Skin epidermis (tissue), 12 donors: ENCODE results near the gene SREBF1.
A peak's percentile ranks its signal among the peaks of the same experiment; 100 is the strongest.

ENCODE experiments used
- H3K27ac ChIP-seq, 21 experiments: fragments of 200-600 bp; sonication (generic) in 11 of 21; one replicate each; pipeline ENCODE4 v1.5.0; 2020; ENCODE audit warnings: mild to moderate bottlenecking in 3 of 21, inconsistent platforms in 2 of 21, moderate library complexity in 2 of 21
- H3K4me3 ChIP-seq, 7 experiments: fragments of 200-600 bp; sonication (generic) in 2 of 7; one replicate each; pipeline ENCODE4 v1.5.0; 2020; ENCODE audit warnings: inconsistent platforms in 2 of 7, mild to moderate bottlenecking in 2 of 7, moderate library complexity in 1 of 7

Gene SREBF1

DNA sequence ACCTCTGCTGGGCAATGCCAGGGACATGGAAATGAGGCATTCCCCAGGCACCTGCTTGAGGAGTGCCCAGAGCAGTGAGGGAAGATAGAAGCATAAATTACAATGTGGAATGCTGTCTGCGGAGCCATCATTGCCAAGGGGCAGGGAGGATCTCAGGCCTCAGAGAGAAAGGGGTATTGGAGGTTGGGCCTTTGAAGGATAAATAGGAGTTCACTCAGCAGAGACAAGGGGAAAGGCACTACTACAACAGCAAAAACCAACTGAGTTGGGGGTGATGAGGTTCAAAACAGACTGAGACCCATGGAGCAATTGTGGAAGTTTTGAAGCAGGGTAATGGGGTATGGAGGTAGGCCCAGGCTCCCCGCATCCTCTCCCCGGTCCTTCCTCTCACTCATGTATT is 32.8 kb downstream of the SREBF1 start:
- Histone ChIP-seq H3K27ac (no peak overlapping the region), H3K4me3 (no peak overlapping the region)

DNA sequence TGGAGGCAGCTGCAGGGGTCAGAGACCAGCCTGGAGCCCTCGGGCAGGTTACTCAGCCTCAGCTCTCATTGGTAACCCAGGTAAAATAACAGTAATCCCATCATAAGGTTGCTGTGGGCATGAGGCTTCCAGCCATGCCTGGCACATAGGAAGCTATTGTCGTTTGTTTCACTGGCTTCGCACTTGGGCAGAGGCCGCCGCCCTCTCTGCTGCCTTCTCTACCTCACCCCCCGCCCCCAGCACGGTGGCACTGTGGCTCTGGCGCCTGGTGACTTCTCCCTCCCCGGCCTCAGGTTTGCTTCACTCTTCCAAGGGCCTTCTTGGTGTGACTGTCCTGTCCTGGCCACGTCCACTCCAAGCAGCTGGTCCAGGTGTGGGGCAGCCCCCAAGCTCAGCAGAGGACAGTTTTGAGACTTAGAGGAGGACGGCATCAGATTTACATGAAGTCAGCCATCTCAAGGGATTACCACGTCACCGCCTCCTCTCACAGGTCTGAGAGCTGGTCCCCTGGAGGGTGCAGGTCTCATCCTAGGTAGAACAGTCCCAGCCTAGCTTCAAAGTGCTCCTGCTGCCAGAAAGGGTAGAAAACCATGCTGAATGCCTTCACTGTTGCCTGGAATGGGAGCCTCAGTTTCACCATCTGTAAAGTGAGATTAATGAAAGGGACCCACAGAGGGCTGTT is 34.8 kb downstream of the SREBF1 start:
- no peak overlapping the region for H3K4me3 ChIP-seq
- peak overlapping the region in 1 of 21 experiments; percentile 27 for H3K27ac ChIP-seq

DNA sequence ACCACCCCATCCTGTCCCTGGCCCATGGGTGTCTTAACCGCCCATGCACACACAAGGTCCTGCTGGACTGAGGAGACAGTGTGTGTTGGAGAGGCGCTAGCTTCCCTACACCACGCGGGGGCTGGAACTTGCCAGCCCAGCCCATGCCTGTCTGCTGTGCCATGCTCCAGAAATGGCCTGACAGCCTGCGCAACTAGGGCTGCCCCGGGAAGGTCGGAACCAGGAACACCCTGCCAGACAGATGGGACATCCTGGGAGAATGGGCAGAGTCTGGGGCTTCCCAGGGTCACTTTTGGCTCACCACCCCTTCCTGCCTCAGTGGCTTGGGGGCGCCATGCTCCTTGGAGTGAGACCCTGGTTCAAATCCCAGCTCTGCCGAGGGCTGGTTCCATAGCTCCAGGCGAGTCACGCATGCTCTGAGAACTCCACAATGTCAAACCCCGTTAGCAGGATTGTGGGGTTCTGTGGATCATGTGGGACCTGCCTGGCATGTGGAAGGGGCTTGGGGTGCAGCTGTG is 36.2 kb downstream of the SREBF1 start:
- H3K4me3 ChIP-seq, result no peak overlapping the region
- no peak overlapping the region for H3K27ac ChIP-seq

DNA sequence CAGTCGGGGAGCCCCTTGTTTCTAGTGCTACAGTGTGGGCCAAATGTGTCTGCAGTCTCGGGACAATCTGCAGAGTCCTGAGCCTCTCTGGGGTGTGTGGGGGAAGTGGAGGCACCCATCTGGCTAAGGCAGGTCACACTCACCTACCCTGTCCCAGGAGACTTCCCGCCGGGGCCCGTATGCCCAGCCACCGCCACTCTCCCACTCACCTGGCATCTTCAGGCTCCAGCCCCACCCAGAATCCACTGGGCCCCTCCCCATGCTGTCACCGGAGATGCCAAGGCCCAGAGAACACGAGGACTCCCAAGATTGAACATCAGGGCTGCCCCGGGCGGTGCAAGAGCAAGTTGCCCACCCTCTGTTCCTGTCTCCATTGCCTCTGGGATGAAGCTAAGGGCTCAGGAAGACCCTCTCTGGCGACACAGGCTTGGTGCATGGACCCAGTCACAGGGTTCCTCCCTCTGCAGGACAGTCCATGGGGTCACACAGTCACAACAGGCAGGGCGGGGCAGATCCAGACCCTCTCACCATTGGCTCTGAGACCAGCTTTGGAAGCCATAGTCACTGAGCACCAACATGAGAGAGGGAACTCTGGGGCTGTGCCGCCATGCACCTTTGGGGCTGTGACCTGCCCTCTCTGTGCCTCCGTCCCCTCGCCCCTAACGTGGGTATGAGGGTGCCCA is 38.1 kb downstream of the SREBF1 start:
- no peak overlapping the region for H3K4me3 ChIP-seq
- H3K27ac ChIP-seq, result no peak overlapping the region

DNA sequence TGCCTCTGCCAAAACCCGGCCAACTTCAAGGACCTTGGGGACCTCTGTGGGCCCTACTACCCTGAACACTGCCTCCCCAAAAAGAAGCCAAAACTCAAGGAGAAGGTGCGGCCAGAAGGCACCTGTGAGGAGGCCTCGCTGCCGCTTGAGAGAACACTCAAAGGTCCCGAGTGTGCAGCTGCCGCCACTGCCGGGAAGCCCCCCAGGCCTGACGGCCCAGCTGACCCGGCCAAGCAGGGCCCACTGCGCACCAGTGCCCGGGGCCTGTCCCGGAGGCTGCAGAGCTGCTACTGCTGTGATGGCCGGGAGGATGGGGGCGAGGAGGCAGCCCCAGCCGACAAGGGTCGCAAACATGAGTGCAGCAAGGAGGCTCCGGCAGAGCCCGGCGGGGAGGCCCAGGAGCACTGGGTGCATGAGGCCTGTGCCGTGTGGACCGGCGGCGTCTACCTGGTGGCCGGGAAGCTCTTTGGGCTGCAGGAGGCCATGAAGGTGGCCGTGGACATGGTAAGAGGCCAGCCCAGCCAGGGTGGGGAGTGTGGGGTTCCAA is 38.7 kb downstream of the SREBF1 start:
- Histone ChIP-seq H3K27ac (no peak overlapping the region), H3K4me3 (no peak overlapping the region)

DNA sequence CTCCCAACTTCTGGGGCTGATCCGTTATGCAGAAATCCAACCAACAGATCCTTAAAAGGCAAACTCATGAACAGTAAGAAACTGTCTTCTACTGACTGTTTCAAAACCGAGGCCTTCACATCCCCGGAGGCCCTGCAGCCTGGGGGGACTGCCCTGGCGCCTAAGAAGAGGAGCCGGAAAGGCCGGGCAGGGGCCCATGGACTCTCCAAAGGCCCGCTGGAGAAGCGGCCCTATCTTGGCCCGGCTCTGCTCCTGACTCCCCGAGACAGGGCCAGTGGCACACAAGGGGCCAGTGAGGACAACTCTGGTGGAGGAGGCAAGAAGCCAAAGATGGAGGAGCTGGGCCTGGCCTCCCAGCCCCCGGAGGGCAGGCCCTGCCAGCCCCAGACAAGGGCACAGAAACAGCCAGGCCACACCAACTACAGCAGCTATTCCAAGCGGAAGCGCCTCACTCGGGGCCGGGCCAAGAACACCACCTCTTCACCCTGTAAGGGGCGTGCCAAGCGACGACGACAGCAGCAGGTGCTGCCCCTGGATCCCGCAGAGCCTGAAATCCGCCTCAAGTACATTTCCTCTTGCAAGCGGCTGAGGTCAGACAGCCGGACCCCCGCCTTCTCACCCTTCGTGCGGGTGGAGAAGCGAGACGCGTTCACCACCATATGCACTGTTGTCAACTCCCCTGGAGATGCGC is 39.5 kb downstream of the SREBF1 start:
- Histone ChIP-seq H3K27ac (no peak overlapping the region), H3K4me3 (no peak overlapping the region)

DNA sequence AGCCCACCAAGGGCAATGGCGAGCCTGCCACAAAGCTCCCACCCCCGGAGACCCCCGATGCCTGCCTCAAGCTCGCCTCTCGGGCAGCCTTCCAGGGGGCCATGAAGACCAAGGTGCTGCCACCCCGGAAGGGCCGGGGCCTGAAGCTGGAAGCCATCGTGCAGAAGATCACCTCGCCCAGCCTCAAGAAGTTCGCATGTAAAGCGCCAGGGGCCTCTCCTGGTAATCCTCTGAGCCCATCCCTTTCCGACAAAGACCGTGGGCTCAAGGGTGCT is 40.1 kb downstream of the SREBF1 start:
- H3K4me3 ChIP-seq, result no peak overlapping the region
- no peak overlapping the region for H3K27ac ChIP-seq

DNA sequence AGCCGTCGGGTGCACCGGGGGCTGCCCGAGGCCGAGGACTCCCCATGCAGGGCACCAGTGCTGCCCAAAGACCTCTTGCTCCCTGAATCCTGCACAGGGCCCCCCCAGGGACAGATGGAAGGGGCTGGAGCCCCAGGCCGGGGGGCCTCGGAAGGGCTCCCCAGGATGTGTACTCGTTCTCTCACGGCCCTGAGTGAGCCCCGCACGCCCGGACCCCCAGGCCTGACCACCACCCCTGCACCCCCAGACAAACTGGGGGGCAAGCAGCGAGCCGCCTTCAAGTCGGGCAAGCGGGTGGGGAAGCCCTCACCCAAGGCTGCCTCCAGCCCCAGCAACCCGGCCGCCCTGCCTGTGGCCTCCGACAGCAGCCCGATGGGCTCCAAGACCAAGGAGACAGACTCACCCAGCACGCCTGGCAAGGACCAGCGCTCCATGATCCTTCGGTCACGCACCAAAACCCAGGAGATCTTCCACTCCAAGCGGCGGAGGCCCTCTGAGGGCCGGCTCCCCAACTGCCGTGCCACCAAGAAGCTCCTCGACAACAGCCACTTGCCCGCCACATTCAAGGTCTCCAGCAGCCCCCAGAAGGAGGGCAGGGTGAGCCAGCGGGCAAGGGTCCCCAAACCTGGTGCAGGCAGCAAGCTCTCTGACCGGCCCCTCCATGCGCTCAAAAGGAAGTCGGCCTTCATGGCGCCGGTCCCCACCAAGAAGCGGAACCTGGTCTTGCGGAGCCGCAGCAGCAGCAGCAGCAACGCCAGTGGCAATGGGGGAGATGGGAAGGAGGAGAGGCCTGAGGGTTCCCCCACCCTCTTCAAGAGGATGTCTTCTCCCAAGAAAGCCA is 40.6 kb downstream of the SREBF1 start:
- Histone ChIP-seq H3K27ac (no peak overlapping the region), H3K4me3 (no peak overlapping the region)

DNA sequence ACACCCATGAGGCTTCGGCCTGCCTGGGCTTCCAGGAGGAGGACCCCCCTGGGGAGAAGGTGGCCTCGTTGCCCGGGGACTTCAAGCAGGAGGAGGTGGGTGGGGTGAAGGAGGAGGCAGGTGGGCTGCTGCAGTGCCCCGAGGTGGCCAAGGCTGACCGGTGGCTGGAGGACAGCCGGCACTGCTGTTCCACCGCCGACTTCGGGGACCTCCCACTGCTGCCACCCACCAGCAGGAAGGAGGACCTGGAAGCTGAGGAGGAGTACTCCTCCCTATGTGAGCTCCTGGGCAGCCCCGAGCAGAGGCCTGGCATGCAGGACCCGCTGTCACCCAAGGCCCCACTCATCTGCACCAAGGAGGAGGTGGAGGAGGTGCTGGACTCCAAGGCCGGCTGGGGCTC is 41.5 kb downstream of the SREBF1 start:
- Histone ChIP-seq H3K4me3 (no peak overlapping the region), H3K27ac (no peak overlapping the region)

DNA sequence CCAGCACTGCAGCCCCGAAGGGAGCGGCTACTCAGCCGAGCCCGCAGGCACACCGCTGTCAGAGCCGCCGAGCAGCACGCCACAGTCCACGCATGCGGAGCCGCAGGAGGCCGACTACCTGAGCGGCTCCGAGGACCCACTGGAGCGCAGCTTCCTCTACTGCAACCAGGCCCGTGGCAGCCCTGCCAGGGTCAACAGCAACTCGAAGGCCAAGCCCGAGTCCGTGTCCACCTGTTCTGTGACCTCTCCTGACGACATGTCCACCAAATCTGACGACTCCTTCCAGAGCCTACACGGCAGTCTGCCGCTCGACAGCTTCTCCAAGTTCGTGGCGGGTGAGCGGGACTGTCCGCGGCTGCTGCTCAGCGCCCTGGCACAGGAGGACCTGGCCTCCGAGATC is 42.4 kb downstream of the SREBF1 start:
- Histone ChIP-seq H3K4me3 (no peak overlapping the region), H3K27ac (no peak overlapping the region)

DNA sequence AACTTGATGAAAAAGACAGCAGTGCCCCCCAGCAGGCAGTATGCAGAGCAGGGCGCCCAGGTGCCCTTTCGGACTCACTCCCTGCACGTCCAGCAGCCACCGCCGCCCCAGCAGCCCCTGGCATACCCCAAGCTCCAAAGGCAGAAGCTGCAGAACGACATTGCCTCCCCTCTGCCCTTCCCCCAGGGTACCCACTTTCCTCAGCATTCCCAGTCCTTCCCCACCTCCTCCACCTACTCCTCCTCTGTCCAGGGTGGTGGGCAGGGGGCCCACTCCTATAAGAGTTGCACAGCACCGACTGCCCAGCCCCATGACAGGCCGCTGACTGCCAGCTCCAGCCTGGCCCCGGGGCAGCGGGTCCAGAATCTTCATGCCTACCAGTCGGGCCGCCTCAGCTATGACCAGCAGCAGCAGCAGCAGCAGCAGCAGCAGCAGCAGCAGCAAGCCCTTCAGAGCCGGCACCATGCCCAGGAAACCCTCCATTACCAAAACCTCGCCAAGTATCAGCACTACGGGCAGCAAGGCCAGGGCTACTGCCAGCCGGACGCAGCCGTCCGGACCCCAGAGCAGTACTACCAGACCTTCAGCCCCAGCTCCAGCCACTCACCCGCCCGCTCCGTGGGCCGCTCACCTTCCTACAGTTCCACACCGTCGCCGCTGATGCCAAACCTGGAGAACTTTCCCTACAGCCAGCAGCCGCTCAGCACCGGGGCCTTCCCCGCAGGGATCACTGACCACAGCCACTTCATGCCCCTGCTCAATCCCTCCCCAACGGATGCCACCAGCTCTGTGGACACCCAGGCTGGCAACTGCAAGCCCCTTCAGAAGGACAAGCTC is 43.2 kb downstream of the SREBF1 start:
- Histone ChIP-seq H3K4me3 (no peak overlapping the region), H3K27ac (peak overlapping the region in 3 of 21 experiments; percentile 10 to 48 (median 30))

DNA sequence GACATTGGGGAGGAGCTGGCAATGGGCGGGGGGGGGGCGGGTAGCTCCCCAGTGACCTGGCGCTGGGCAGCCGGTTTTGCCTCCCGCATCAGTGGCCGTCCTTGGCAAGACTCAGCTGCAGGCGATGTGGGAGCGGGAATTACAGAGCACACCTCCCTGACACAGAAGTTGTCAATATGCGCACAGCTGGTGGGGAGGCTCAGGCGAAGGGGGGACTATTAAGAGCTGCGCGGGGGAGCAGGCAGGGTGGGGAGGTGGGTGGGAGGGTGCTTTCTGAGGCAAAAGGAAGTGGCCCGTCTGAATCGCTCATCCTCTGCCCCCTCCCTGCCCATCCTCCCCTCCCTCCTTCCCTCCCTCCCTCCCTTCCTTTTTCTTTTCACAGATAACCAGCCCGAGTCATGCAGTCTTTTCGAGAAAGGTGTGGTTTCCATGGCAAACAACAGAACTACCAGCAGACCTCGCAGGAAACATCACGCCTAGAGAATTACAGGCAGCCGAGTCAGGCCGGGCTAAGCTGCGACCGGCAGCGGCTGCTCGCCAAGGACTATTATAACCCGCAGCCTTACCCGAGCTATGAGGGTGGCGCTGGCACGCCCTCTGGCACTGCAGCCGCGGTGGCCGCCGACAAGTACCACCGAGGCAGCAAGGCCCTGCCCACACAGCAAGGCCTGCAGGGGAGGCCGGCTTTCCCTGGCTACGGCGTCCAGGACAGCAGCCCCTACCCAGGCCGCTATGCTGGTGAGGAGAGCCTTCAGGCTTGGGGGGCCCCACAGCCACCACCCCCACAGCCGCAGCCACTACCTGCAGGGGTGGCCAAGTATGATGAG is 44.0 kb downstream of the SREBF1 start:
- Histone ChIP-seq H3K4me3 (no peak overlapping the region), H3K27ac (peak overlapping the region in 7 of 21 experiments; percentile 8 to 55 (median 19))

DNA sequence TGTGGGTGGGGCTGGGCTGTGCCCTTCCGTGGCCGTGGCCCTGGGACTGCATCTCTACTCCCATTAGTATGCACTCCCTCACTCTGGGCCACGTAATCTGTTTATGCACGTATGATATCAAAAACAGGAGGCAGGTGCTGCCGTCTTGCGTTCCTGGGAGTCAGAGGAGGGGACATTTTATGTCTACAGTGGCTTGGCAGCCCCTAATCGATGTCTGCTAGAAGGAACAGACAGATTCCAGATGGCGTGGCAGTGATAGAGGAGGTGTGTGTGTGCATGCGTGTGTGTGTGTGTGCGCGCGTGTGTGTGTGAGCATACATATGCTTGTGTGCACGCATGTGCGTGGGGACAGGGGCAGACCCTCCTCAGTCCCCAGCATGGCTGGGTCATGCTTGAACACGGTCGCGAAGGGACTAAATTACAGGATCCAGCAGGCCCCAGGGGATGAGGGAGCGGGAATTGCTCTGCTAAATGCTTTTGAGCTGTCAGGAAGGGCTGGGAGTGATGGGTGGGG is 44.7 kb downstream of the SREBF1 start:
- H3K27ac ChIP-seq, result peak overlapping the region in 3 of 21 experiments; percentile 19 to 55 (median 30)
- H3K4me3 ChIP-seq, result no peak overlapping the region

DNA sequence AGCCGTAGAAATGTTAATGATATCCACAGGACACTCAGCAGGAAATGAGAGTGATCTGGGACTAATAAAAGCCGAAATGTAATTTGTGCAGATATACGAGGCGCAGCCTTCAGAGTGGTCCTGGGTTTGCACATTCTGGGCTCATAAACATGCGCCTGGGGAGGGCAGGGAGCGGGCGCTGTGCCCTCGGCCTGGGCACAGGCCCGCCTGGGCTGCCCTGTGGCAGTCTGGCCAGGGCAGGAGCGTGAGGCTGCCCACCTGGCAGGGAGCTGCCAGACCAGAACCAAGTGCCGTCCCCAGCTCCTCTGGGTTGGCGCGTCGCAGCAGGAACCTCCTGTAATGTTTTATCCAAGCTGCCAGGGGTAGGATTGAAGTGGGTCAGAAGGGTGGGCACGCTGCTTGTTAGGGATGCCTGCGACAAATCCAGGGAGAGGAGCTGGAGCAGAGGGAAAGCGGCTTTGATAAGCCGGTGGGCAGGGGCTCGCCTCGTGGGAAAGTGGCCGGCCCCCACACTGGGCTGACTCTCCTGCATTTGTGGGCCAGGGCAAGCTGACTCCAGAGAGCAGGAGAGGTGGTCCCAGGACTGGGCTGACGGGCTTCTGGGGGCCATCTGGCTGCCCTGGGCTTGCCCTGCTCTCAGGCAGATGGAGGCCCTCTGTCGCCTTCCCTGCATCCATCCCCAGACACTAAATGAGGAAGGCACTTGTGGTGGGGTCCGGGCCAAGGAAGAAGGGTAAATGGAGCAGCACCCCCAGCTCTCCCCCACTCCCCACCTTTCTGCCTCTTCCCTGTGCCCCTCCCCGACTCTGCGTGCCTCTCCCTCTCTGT is 45.9 kb downstream of the SREBF1 start:
- Histone ChIP-seq H3K27ac (no peak overlapping the region), H3K4me3 (no peak overlapping the region)

DNA sequence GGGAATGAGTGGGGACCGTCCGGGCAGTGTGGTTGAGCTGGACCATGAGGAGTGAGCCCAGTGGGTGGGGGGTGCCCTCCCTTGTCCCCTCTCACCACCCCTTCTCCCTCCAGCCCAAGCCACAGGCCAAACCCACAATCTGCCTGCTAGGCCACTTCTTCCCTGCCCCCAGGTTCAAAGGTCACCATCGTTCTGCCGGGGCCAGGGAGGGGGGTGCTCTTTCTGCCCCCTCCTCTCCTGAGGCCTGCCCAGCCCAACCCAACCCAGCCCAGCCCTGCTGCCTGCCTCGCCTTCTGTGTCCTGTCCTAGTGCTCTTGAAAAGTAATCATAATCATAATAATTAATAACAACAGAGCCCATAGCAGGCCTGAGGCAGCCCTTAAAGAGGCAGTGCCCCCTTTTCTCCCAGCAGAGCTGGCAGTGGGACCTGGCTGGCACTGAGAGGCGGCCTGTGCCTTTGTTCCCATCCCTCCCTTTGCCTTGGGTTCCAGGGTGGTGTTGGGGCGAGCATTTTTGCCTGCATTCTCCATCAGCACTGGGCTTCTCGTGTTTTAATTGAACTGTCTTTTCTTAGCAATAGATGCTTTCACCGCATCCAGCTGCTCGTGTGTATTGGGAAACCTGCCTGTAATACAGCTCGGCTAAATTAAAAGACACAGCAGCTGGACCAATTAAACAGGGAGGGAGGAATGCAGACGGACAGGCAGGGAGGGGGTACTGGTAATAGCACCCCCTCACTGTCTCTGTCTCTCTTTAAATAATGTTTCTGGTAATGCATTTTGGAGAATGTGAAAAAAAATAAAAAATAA is 46.8 kb downstream of the SREBF1 start:
- no peak overlapping the region for H3K4me3 ChIP-seq
- H3K27ac ChIP-seq, result peak overlapping the region in 2 of 21 experiments; percentile 2 to 44

DNA sequence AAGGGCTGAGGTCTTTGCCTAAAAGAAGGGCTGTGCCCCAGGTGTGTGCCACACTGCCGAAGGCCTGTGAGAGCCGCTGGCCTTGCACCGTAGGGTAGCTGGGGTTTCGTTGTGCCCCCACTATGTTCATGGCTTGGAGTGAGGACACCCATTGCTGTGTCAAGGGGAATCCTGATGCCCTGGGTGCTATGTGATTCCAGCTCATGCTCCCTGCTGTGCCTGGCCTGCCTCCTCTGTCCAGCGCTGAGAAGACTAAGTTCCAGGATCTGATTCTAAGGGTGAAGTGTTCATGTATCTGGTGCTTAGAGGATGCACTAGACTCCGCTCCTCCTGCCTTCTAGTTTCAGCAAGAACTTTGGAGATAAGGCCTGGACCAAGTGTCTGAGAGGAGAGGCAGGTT is 47.4 kb downstream of the SREBF1 start:
- H3K27ac ChIP-seq, result no peak overlapping the region

More for the DNA sequence above, 47.4 kb downstream of the SREBF1 start:
- H3K4me3 ChIP-seq, result no peak overlapping the region
